Gastrocnemius medialis (tissue), 4 donors: ENCODE data around the gene ZNF768. TPM values are rescaled to one million over a fixed set of nuclear protein-coding genes. Genes with fewer than 3 reads are reported as not detected.

ENCODE experiments used
- ATAC-seq, 2 donors: fragments of 150-250 bp; one replicate each; pipeline ENCODE4 v1.9.1; 2016
- DNase-seq, 2 donors: peaks; one replicate each; pipeline ENCODE4 v3.0.0-alpha.2; 2019
- H3K27ac ChIP-seq, 4 donors: fragments of 200-600 bp; sonication (generic); 1 replicate in 1 of 4; 2 replicates in 3 of 4; pipeline ENCODE4 v1.5.1; 2016 to 2018; ENCODE audit warnings: mild to moderate bottlenecking in 2 of 4, moderate library complexity in 1 of 4
- H3K27me3 ChIP-seq, 3 donors: fragments of 200-600 bp; sonication (generic) in 2 of 3; 1 replicate in 1 of 3; 2 replicates in 2 of 3; pipeline versions ENCODE4 v1.5.1 to v1.6.0; 2016 to 2019; ENCODE audit warnings: mild to moderate bottlenecking in 1 of 3, moderate library complexity in 1 of 3
- H3K36me3 ChIP-seq, 2 donors: fragments of 200-600 bp; sonication (generic) in 1 of 2; one replicate each; pipeline ENCODE4 v1.5.1; 2017 to 2018
- H3K4me1 ChIP-seq, 2 donors: fragments of 200-600 bp; sonication (generic) in 1 of 2; one replicate each; pipeline ENCODE4 v1.5.1; 2016 to 2017; ENCODE audit warnings: mild to moderate bottlenecking in 2 of 2
- H3K4me3 ChIP-seq, 4 donors: fragments of 200-600 bp; sonication (generic) in 3 of 4; 1 replicate in 1 of 4; 2 replicates in 3 of 4; pipeline ENCODE4 v1.5.1; 2016 to 2019; ENCODE audit warnings: mild to moderate bottlenecking in 2 of 4
- H3K9me3 ChIP-seq, 3 donors: fragments of 200-600 bp; sonication (generic) in 2 of 3; 1 replicate in 1 of 3; 2 replicates in 2 of 3; pipeline ENCODE4 v1.5.1; 2016 to 2019
- POLR2A ChIP-seq, 2 donors: fragments of 450-650 bp; IDR thresholded peaks; one replicate each; pipeline ENCODE4 v1.6.1; 2017; ENCODE audit warnings: antibody characterized with exemption in 2 of 2, mild to moderate bottlenecking in 2 of 2, moderate library complexity in 2 of 2
- in situ Hi-C, 4 donors: fragments of 200-750 bp; cut with MboI; loops; one replicate each; pipeline versions ENCODE4 v1.15.0 to v1.8.0; 2017; ENCODE audit warnings: low sequenced_read_pairs in 4 of 4
- intact Hi-C: fragments of 100-400 bp; cut with DNase I; formaldehyde crosslinking; loops from one replicate; pipeline ENCODE4 v1.15.1; 2023; ENCODE audit warnings: low total_unique reads
- total RNA-seq, 4 donors: library from RNA; depleted of rRNA; stranded (reverse); fragments of >200 nt; gene quantifications; one replicate each; pipeline versions ENCODE4 v1.1.0 to v1.2.3, GENCODE V29; 2016
- TF ChIP-seq, protein P1 (sequence below), 5 experiments: fragments of 450-650 bp in 3 of 5; fragments of 200-600 bp in 2 of 5; sonication (generic) in 2 of 5; IDR thresholded peaks in 4 of 5; conservative IDR thresholded peaks in 1 of 5; 1 replicate in 4 of 5; 2 replicates in 1 of 5; pipeline ENCODE4 v1.5.1; 2016 to 2019; ENCODE audit warnings: antibody characterized with exemption in 5 of 5, mild to moderate bottlenecking in 3 of 5, moderate library complexity in 3 of 5

Gene ZNF768
- total RNA-seq, 4 donors from 2014 or later = 39.8 to 118 (median 69.8) TPM

DNA sequence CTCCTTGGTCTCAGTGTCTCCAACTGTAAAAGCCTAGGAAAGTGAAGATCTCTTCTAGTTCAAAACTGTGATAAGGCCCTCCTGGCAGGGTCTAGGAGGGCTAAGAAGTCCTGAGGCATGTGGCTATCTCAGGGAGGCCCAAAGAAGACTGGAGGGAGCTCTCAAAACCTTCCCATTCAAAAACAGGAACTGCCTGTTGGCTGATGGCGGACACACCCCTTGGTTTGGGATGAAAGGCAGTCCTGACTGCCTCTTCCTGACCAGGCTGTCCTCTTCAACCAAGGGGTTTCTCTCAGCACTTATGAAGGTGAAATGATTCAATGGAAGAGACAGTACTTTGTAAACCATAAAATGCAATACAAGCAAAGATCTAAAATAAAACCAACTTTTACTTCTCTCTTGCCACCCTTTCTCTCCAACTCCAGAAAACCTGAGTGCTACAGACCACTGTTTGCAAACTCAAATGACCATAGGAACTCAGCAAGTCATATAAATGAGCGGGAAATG lies 27.1 kb upstream of the ZNF768 start:
- peaks cover 25 to 29% of the 10 kb centered on the region in 2 donors for H3K4me1 ChIP-seq
- DNase-seq = no peak
- H3K36me3 ChIP-seq = peaks cover 0 to 14% of the 10 kb centered on the region in 2 donors
- no peaks in the 10 kb centered on the region for H3K9me3 ChIP-seq
- H3K27me3 ChIP-seq = no peaks in the 10 kb centered on the region
- H3K4me3 ChIP-seq = no peak overlapping the region
- in situ Hi-C loops = no loop called here
- no peak for ATAC-seq
- no peak for TF ChIP-seq POLR2A (IDR thresholded peaks at IDR 0.05)
- TF ChIP-seq, protein P1, sequence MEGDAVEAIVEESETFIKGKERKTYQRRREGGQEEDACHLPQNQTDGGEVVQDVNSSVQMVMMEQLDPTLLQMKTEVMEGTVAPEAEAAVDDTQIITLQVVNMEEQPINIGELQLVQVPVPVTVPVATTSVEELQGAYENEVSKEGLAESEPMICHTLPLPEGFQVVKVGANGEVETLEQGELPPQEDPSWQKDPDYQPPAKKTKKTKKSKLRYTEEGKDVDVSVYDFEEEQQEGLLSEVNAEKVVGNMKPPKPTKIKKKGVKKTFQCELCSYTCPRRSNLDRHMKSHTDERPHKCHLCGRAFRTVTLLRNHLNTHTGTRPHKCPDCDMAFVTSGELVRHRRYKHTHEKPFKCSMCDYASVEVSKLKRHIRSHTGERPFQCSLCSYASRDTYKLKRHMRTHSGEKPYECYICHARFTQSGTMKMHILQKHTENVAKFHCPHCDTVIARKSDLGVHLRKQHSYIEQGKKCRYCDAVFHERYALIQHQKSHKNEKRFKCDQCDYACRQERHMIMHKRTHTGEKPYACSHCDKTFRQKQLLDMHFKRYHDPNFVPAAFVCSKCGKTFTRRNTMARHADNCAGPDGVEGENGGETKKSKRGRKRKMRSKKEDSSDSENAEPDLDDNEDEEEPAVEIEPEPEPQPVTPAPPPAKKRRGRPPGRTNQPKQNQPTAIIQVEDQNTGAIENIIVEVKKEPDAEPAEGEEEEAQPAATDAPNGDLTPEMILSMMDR (IDR thresholded peaks at IDR 0.05 in 4 of 5, conservative IDR thresholded peaks at IDR 0.05 in 1 of 5) = no peak
- H3K27ac ChIP-seq = peak overlapping the region in 3 of 4 donors; percentile 25 to 99 (median 47)
- intact Hi-C loops = loop anchor here (10.0 kb wide), 1 partner anchor 69 kb away; no protein-coding TSS in a partner anchor

DNA sequence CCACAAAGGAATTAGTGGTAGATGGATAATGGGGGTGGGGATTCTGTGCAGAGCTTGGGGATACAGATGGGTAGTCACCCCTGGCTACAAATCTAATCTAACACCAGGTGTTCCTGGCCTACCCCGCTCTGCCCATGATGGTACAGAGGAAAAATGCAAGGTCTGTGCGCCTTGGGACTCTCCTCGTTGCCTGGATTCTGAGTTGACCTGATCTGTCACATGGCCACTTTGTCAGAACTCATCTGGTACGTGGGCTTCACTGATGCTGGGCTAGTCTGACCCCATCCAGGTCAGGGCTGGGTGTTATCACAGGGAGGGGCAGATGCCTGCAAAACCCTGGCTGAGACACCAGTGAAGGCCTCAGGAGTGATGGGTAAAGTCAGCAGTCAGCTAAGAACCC lies 26.6 kb upstream of the ZNF768 start:
- intact Hi-C loops (loop anchor here (10.0 kb wide), 1 partner anchor 68 kb away; no protein-coding TSS in a partner anchor), in situ Hi-C loops (no loop called here)
- TF ChIP-seq, protein P1 (IDR thresholded peaks at IDR 0.05 in 4 of 5, conservative IDR thresholded peaks at IDR 0.05 in 1 of 5) = no peak
- no peak for TF ChIP-seq POLR2A (IDR thresholded peaks at IDR 0.05)
- ATAC-seq (no peak), DNase-seq (no peak)
- Histone ChIP-seq H3K9me3 (no peaks in the 10 kb centered on the region), H3K27ac (peak overlapping the region in 3 of 4 donors; percentile 25 to 99 (median 47)), H3K4me1 (peaks cover 25 to 29% of the 10 kb centered on the region in 2 donors), H3K27me3 (no peaks in the 10 kb centered on the region), H3K36me3 (peaks cover 0 to 14% of the 10 kb centered on the region in 2 donors), H3K4me3 (no peak overlapping the region)

DNA sequence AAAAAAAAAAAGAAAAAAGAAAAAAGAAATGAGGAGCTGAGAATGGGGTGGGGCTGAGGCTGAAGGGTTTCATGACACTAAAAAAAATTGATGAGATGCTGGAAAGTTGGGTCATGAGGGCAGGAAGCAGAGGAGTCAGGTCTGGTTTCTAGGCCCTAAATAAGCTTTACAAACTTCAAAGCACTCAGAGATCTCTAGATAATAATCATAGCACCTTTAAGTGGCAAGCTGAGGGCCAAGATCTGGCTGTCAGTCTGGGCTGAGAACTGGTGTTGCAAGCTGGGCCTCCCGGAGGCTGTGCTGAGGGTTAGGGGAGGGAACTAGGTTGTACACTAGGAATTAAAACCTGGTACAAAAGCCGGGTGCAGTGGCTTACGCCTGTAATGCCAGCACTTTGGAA lies 25.4 kb upstream of the ZNF768 start:
- Histone ChIP-seq H3K36me3 (peaks cover 0 to 14% of the 10 kb centered on the region in 2 donors), H3K9me3 (no peaks in the 10 kb centered on the region), H3K4me1 (peaks cover 19 to 26% of the 10 kb centered on the region in 2 donors), H3K27ac (peak overlapping the region in 2 of 4 donors; percentile 54 to 99), H3K4me3 (no peak overlapping the region), H3K27me3 (no peaks in the 10 kb centered on the region)
- TF ChIP-seq, protein P1 (IDR thresholded peaks at IDR 0.05 in 4 of 5, conservative IDR thresholded peaks at IDR 0.05 in 1 of 5) = no peak
- TF ChIP-seq POLR2A (IDR thresholded peaks at IDR 0.05) = no peak
- in situ Hi-C loops (no loop called here), intact Hi-C loops (loop anchor here (10.0 kb wide), 1 partner anchor 67 kb away; no protein-coding TSS in a partner anchor)
- DNase-seq = no peak
- no peak for ATAC-seq

DNA sequence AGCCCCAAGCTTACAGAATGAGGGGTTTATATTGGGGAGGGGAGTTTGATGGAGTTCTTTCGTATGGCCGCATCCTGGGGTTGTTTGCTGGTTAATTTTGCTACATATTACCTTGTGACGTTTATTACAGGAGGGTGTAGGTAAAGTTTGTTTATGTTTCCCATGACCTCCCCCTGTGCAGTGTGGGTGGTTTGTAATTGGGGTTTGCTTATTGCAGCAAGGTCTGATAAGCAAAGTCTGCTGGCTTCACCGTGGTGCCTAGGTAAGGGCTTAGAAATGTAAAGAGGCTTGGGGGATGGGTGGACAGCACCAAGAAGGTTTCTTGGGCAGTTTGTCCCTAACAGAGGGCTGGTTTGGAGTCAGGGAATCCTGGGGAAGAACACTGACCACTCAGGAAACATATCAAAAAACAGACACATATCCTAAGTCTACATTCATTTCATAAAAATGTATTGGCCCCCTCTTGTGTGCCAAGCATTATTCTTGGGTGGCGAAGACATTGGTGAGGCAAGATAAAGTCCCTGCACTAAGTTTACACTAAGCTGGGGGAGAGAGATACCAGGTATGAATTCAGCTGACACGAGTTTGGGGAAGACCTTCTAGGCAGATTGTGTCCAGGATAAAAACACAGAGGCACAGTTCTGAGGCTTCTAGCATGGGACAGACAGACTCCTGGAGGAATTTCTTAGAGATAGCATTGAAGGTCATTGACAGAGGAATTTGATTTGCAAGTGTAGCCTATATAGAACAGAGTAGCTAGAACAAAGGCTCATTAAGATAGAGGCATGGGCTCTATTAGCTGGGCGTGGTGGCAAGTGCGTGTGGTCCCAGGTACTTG lies 22.3 kb upstream of the ZNF768 start:
- intact Hi-C loops = no loop called here
- H3K4me1 ChIP-seq = peaks cover 5 to 15% of the 10 kb centered on the region in 2 donors
- no peaks in the 10 kb centered on the region for H3K36me3 ChIP-seq
- DNase-seq (no peak), ATAC-seq (no peak)
- H3K4me3 ChIP-seq = no peak overlapping the region
- H3K27ac ChIP-seq = peak overlapping the region in 1 of 4 donors; percentile 30
- H3K9me3 ChIP-seq = no peaks in the 10 kb centered on the region
- no peak for TF ChIP-seq POLR2A (IDR thresholded peaks at IDR 0.05)
- TF ChIP-seq, protein P1 (IDR thresholded peaks at IDR 0.05 in 4 of 5, conservative IDR thresholded peaks at IDR 0.05 in 1 of 5) = no peak
- in situ Hi-C loops = no loop called here
- no peaks in the 10 kb centered on the region for H3K27me3 ChIP-seq
